H9 (cell line): ENCODE results near the gene GLIPR1L1. TPM values are rescaled to one million over a fixed set of nuclear protein-coding genes. Genes with fewer than 3 reads are reported as not detected.

Experiments used
- DNase-seq: peaks from one replicate; pipeline ENCODE4 v3.0.0-alpha.2; 2017
- H2AFZ ChIP-seq: one replicate; pipeline ENCODE4 v1.6.1; 2013; ENCODE audit warnings: mild to moderate bottlenecking, low read length, control low read depth, moderate library complexity
- H2AK5ac ChIP-seq: 2 replicates; pipeline ENCODE4 v1.6.1; 2013; ENCODE audit warnings: low read length, control low read depth, mixed read lengths; ENCODE audit not compliant: insufficient read length
- H2BK120ac ChIP-seq: one replicate; pipeline ENCODE4 v1.6.1; 2013; ENCODE audit warnings: low read depth, mild to moderate bottlenecking, low read length, control low read depth, inconsistent platforms; ENCODE audit not compliant: poor library complexity, severe bottlenecking
- H2BK12ac ChIP-seq: 2 replicates; pipeline ENCODE4 v1.6.1; 2013; ENCODE audit warnings: low read length, control low read depth, mixed read lengths, low read depth; ENCODE audit not compliant: insufficient read length
- H2BK15ac ChIP-seq: 2 replicates; pipeline ENCODE4 v1.6.1; 2013; ENCODE audit warnings: low read depth, low read length, control low read depth
- H2BK20ac ChIP-seq: one replicate; pipeline ENCODE4 v1.6.1; 2013; ENCODE audit warnings: low read depth, mild to moderate bottlenecking, low read length, control low read depth, inconsistent platforms; ENCODE audit not compliant: poor library complexity, severe bottlenecking
- H2BK5ac ChIP-seq: 2 replicates; pipeline ENCODE4 v1.6.1; 2013; ENCODE audit warnings: low read length, control low read depth, mixed read lengths; ENCODE audit not compliant: insufficient read length
- H3K14ac ChIP-seq: 2 replicates; pipeline ENCODE4 v1.6.1; 2013; ENCODE audit warnings: low read length, control low read depth; ENCODE audit not compliant: insufficient read depth
- H3K18ac ChIP-seq: 2 replicates; pipeline ENCODE4 v1.6.1; 2013; ENCODE audit warnings: low read depth, mild to moderate bottlenecking, mixed read lengths, low read length, control low read depth; ENCODE audit not compliant: insufficient read length
- H3K23ac ChIP-seq: 2 replicates; pipeline ENCODE4 v1.6.1; 2013; ENCODE audit warnings: low read length, control low read depth, mixed read lengths, low read depth; ENCODE audit not compliant: insufficient read length
- H3K23me2 ChIP-seq: 2 replicates; pipeline ENCODE4 v1.6.1; 2013; ENCODE audit warnings: low read depth, mild to moderate bottlenecking, mixed read lengths, low read length, control low read depth; ENCODE audit not compliant: insufficient read length, poor library complexity, severe bottlenecking
- H3K27ac ChIP-seq: 2 replicates; pipeline ENCODE4 v1.5.1; 2013; ENCODE audit warnings: low read length, control low read depth, mixed read lengths, low read depth; ENCODE audit not compliant: insufficient read length
- H3K27me3 ChIP-seq: 2 replicates; pipeline ENCODE4 v1.6.1; 2013; ENCODE audit warnings: low read length, control low read depth, inconsistent platforms; ENCODE audit not compliant: insufficient read depth
- H3K4ac ChIP-seq: 2 replicates; pipeline ENCODE4 v1.6.1; 2013; ENCODE audit warnings: low read depth, mild to moderate bottlenecking, control low read depth, inconsistent platforms, low read length, moderate library complexity
- H3K4me1 ChIP-seq: 2 replicates; pipeline ENCODE4 v1.6.1; 2013; ENCODE audit warnings: low read length, control low read depth, inconsistent platforms; ENCODE audit not compliant: insufficient read depth
- H3K4me2 ChIP-seq: 2 replicates; pipeline ENCODE4 v1.6.1; 2013; ENCODE audit warnings: low read length, control low read depth, mixed read lengths; ENCODE audit not compliant: insufficient read length, insufficient read depth
- H3K56ac ChIP-seq: 2 replicates; pipeline ENCODE4 v1.6.1; 2013; ENCODE audit warnings: low read depth, mild to moderate bottlenecking, mixed read lengths, low read length, control low read depth; ENCODE audit not compliant: insufficient read length
- H3K79me1 ChIP-seq: 2 replicates; pipeline ENCODE4 v1.6.1; 2013; ENCODE audit warnings: low read depth, mild to moderate bottlenecking, moderate library complexity, low read length, control low read depth, inconsistent platforms; ENCODE audit not compliant: insufficient read depth, poor library complexity, severe bottlenecking
- H3K79me2 ChIP-seq: 2 replicates; pipeline ENCODE4 v1.6.1; 2013; ENCODE audit warnings: low read length, control low read depth, inconsistent platforms; ENCODE audit not compliant: insufficient read depth
- H3K9ac ChIP-seq: 2 replicates; pipeline ENCODE4 v1.6.1; 2013; ENCODE audit warnings: low read length, control low read depth, mixed read lengths; ENCODE audit not compliant: insufficient read length; ENCODE audit errors: extremely low read depth
- H3K9me3 ChIP-seq: one replicate; pipeline ENCODE4 v1.6.1; 2013; ENCODE audit warnings: low read depth, low read length, inconsistent platforms; ENCODE audit not compliant: control insufficient read depth
- H3T11ph ChIP-seq: one replicate; pipeline ENCODE4 v1.6.1; 2013; ENCODE audit warnings: mild to moderate bottlenecking, low read length, control low read depth, inconsistent platforms
- H4K20me1 ChIP-seq: one replicate; pipeline ENCODE4 v1.6.1; 2013; ENCODE audit not compliant: control insufficient read depth, insufficient read length, insufficient read depth
- H4K5ac ChIP-seq: 2 replicates; pipeline ENCODE4 v1.6.1; 2013; ENCODE audit warnings: low read depth, mild to moderate bottlenecking, mixed read lengths, low read length, control low read depth; ENCODE audit not compliant: insufficient read length
- H4K8ac ChIP-seq: replicated peaks from 2 replicates; pipeline ENCODE4 v1.6.1; 2013; ENCODE audit warnings: low read length, control low read depth, mixed read lengths, low read depth; ENCODE audit not compliant: insufficient read length
- H4K91ac ChIP-seq: 2 replicates; pipeline ENCODE4 v1.6.1; 2013; ENCODE audit warnings: low read depth, mild to moderate bottlenecking, moderate library complexity, mixed read lengths, low read length, control low read depth; ENCODE audit not compliant: insufficient read length
- H3K27ac Mint-ChIP-seq, 3 experiments: 2 replicates in 2 of 3; 3 replicates in 1 of 3; pipeline ENCODE4 v1.8.0; 2020 to 2021; ENCODE audit warnings: mixed read lengths in 3 of 3, mild to moderate bottlenecking in 1 of 3, moderate library complexity in 1 of 3
- H3K27me3 Mint-ChIP-seq: 2 replicates; pipeline ENCODE4 v1.8.0; 2021; ENCODE audit warnings: low read depth, mild to moderate bottlenecking, moderate library complexity, mixed read lengths
- H3K36me3 Mint-ChIP-seq, 3 experiments: 2 replicates in 2 of 3; 3 replicates in 1 of 3; pipeline ENCODE4 v1.8.0; 2020 to 2021; ENCODE audit warnings: low read depth in 3 of 3, mixed read lengths in 3 of 3; ENCODE audit not compliant: insufficient read depth in 1 of 3
- H3K4me1 Mint-ChIP-seq, 2 experiments: 2 replicates each; pipeline ENCODE4 v1.8.0; 2020; ENCODE audit warnings: mixed read lengths in 2 of 2
- H3K4me3 Mint-ChIP-seq, 2 experiments: 2 replicates in 1 of 2; 3 replicates in 1 of 2; pipeline ENCODE4 v1.8.0; 2020 to 2021; ENCODE audit warnings: mild to moderate bottlenecking in 2 of 2, mixed read lengths in 2 of 2, moderate library complexity in 1 of 2
- H3K9me3 Mint-ChIP-seq, 2 experiments: 2 replicates in 1 of 2; 3 replicates in 1 of 2; pipeline ENCODE4 v1.8.0; 2020; ENCODE audit warnings: mild to moderate bottlenecking in 2 of 2, mixed read lengths in 2 of 2, moderate library complexity in 1 of 2
- CTCF ChIP-seq: fragments of 200-600 bp; sonication (generic); conservative IDR thresholded peaks from 3 replicates; pipeline ENCODE4 v1.8.0; 2021; ENCODE audit warnings: antibody characterized with exemption, mild to moderate bottlenecking
- WGBS: extraction: QIAGEN DNeasy Blood & Tissue Kit; methylation state at CpG from one replicate; pipeline ENCODE4 v1.1.7; 2013; ENCODE audit warnings: missing lambda C conversion rate, low lambda C conversion rate, mixed read lengths; ENCODE audit not compliant: insufficient read length; ENCODE audit errors: extremely low coverage; 5-methylcytosine and 5-hydroxymethylcytosine counted together
- total RNA-seq: library from RNA; stranded (reverse); gene quantifications from 2 replicates; pipeline ENCODE4 v1.2.1, GENCODE V29; 2021

GLIPR1L1 gene
- total RNA-seq, 1 experiment from 2014 or later = 1.9 TPM

- Histone ChIP-seq H2BK15ac (no peak overlapping the region), H2BK20ac (no peak overlapping the region)
Observed at GRCh38 chr12:75291014-75291413, 43.5 kb upstream of the GLIPR1L1 start.

More at GRCh38 chr12:75291014-75291413, 43.5 kb upstream of the GLIPR1L1 start:
- no peak overlapping the region for H3K14ac ChIP-seq
- no peak overlapping the region for H3K4ac ChIP-seq
- H2BK120ac ChIP-seq = no peak overlapping the region
- no peak overlapping the region for H3K23ac ChIP-seq
- no peak overlapping the region for H3K9ac ChIP-seq
- no peaks in the 10 kb centered on the region for H3K9me3 Mint-ChIP-seq
- H3K4me3 Mint-ChIP-seq = no peak overlapping the region
- no peak overlapping the region for H3K56ac ChIP-seq
- no peak overlapping the region for H2BK12ac ChIP-seq
- H4K91ac ChIP-seq = no peak overlapping the region
- no peaks in the 10 kb centered on the region; the same call in 1 of the 2 replicates for H3K4me1 ChIP-seq
- H2AFZ ChIP-seq = no peak overlapping the region
- no peak overlapping the region for H2AK5ac ChIP-seq
- no peaks in the 10 kb centered on the region for H3K27me3 ChIP-seq
- H3K4me2 ChIP-seq = no peak overlapping the region
- no peaks in the 10 kb centered on the region for H3K79me2 ChIP-seq
- no peak overlapping the region for H3K27ac Mint-ChIP-seq
- WGBS = no CpG with 5 or more reads among the region's 1 CpG
- no peaks in the 10 kb centered on the region for H4K20me1 ChIP-seq
- H4K8ac ChIP-seq = no peak overlapping the region
- TF ChIP-seq CTCF = no peak
- peaks cover 7% of the 10 kb centered on the region; the same call in 1 of the 2 replicates for H3K27me3 Mint-ChIP-seq
- no peak overlapping the region for H2BK5ac ChIP-seq
- H3K27ac ChIP-seq = no peak overlapping the region
- H3K79me1 ChIP-seq = no peaks in the 10 kb centered on the region
- H3K9me3 ChIP-seq = no peaks in the 10 kb centered on the region
- no peaks in the 10 kb centered on the region for H3K36me3 Mint-ChIP-seq
- no peak overlapping the region for H3K18ac ChIP-seq
- H3T11ph ChIP-seq = no peak overlapping the region
- no peak overlapping the region for H4K5ac ChIP-seq
- H3K4me1 Mint-ChIP-seq = peaks cover 11 to 14% of the 10 kb centered on the region in 2 experiments
- H3K23me2 ChIP-seq = no peaks in the 10 kb centered on the region
- DNase-seq = no peak
